Measurements from ENCODE around the gene FSD1L.

Gene FSD1L

DNA sequence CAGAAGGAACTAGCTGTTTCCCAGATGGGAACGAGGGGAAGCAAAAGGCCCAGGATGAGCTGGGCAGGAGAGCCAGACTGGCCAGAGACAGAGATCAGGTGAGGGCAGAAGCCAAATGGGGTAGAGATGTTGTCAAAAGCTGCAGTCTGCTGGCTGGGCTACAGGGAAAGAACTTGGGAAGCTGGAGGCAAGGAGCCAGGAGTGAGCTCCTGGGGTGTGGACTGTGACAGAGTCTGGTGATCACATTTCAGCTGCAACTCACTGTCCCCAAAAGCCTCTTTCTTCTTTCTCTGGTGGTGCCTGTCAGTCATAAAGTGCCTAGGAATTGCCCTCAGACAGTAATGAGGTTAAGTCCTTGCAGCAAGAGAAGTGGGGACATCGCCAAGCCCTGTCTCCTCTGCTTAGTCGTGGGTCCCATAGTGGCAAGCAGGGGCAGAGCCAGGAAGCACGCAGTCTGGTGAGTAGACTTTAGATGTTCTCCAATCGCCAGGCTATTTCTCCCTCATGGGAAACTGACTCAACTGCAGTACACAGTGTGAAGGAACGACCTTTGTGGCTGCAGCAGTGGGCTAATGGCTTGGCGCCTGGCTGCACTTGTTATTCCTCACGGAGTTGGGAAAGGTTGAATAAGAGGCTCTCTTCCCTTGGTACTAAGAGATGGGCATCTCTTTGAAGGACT is 2.5 kb upstream of the FSD1L start:
- DNase-seq (ENCODE audit: low spot score) = no peak
- no peaks in the 10 kb centered on the region for H3K9me3 Mint-ChIP-seq
- H3K27ac Mint-ChIP-seq = no peak overlapping the region
- H3K36me3 Mint-ChIP-seq (ENCODE audit: low read depth) = no peaks in the 10 kb centered on the region
- H3K4me1 Mint-ChIP-seq (ENCODE audit: low read depth) = peaks cover 22% of the 10 kb centered on the region
- H3K27me3 Mint-ChIP-seq (ENCODE audit: low read depth) = peaks cover 15% of the 10 kb centered on the region
- no peak overlapping the region for H3K4me3 Mint-ChIP-seq

- H3K27me3 Mint-ChIP-seq (ENCODE audit: low read depth) = peaks cover 18% of the 10 kb centered on the region
- peak overlapping the region; percentile 84 for H3K4me3 Mint-ChIP-seq
- H3K9me3 Mint-ChIP-seq = no peaks in the 10 kb centered on the region
- DNase-seq (ENCODE audit: low spot score) = no peak
- H3K4me1 Mint-ChIP-seq (ENCODE audit: low read depth) = peaks cover 22% of the 10 kb centered on the region
- H3K36me3 Mint-ChIP-seq (ENCODE audit: low read depth) = no peaks in the 10 kb centered on the region
- peak overlapping the region; percentile 49 for H3K27ac Mint-ChIP-seq
Measured at GRCh38 chr9:105447386-105447813, 434 bp upstream of the FSD1L start.

DNA sequence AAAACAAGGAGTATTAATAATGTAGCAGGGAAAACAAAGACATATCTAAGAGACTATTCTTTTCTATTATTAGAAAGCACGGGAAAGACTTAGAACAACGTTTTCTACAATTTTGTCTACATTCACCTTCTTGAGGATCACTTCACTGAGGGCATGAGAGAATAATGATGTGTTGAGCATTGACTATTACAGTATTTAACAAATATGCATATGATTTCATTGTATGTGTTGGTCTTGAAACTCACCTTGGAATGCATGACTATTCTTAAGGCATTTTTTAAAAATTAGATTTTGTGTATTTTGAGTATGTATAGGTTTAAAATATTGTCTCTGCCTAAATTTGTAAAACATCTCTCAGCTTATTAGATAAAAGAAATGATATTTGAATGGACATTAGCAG is 1.2 kb downstream of the FSD1L start:
- no peaks in the 10 kb centered on the region for H3K9me3 Mint-ChIP-seq
- H3K4me3 Mint-ChIP-seq = peak overlapping the region; percentile 83
- H3K36me3 Mint-ChIP-seq (ENCODE audit: low read depth) = no peaks in the 10 kb centered on the region
- peaks cover 23% of the 10 kb centered on the region for H3K4me1 Mint-ChIP-seq (ENCODE audit: low read depth)
- H3K27ac Mint-ChIP-seq = no peak overlapping the region
- H3K27me3 Mint-ChIP-seq (ENCODE audit: low read depth) = peaks cover 20% of the 10 kb centered on the region
- no peak for DNase-seq (ENCODE audit: low spot score)

GRCh38 chr9:105452185-105452584 is 4.4 kb downstream of the FSD1L start:
- H3K27ac Mint-ChIP-seq = no peak overlapping the region

DNA sequence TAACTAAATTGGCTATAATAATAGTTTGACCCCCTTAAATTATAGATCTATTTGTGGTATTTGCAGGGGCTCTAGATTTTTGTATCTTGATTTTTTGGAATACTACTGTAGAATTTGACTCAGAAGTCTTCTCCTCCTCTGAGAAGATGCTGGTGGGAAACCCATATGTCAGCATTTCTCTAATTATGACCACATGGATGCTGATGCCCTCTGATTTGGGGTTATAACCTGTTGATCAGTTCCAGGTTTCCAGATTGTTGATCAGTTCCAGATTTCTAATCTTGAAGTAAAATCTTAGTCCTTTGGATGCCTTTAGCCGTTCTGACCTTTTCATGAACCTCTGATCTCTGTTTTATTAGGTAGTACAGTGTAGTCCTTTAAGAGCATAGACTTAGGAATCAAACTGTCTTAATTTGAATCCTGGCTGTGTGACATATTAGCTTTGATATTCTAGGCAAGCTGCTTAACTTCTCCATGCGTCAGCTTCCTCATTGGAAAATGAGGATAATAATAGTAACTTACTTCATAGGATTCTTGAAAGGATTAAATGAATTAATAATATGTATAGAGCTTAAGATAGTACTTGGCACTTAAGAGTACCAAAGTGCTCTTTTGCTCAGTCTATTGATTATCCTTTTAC is 8.1 kb downstream of the FSD1L start:
- DNase-seq (ENCODE audit: low spot score) = no peak
- H3K36me3 Mint-ChIP-seq (ENCODE audit: low read depth) = peaks cover 2% of the 10 kb centered on the region
- H3K27me3 Mint-ChIP-seq (ENCODE audit: low read depth) = peaks cover 9% of the 10 kb centered on the region
- H3K9me3 Mint-ChIP-seq = peaks cover 11% of the 10 kb centered on the region
- no peak overlapping the region for H3K4me3 Mint-ChIP-seq
- no peak overlapping the region for H3K27ac Mint-ChIP-seq
- H3K4me1 Mint-ChIP-seq (ENCODE audit: low read depth) = peaks cover 2% of the 10 kb centered on the region

More at GRCh38 chr9:105452185-105452584, 4.4 kb downstream of the FSD1L start:
- no peak for DNase-seq (ENCODE audit: low spot score)
- no peaks in the 10 kb centered on the region for H3K9me3 Mint-ChIP-seq
- peaks cover 20% of the 10 kb centered on the region for H3K27me3 Mint-ChIP-seq (ENCODE audit: low read depth)
- peaks cover 21% of the 10 kb centered on the region for H3K4me1 Mint-ChIP-seq (ENCODE audit: low read depth)
- H3K4me3 Mint-ChIP-seq = no peak overlapping the region
- H3K36me3 Mint-ChIP-seq (ENCODE audit: low read depth) = no peaks in the 10 kb centered on the region

- H3K36me3 Mint-ChIP-seq (ENCODE audit: low read depth) = peaks cover 2% of the 10 kb centered on the region
- no peak overlapping the region for H3K27ac Mint-ChIP-seq
- peaks cover 11% of the 10 kb centered on the region for H3K9me3 Mint-ChIP-seq
- H3K27me3 Mint-ChIP-seq (ENCODE audit: low read depth) = no peaks in the 10 kb centered on the region
- H3K4me3 Mint-ChIP-seq = no peak overlapping the region
- DNase-seq (ENCODE audit: low spot score) = no peak
- H3K4me1 Mint-ChIP-seq (ENCODE audit: low read depth) = no peaks in the 10 kb centered on the region
Measured at GRCh38 chr9:105457560-105458294, 9.9 kb downstream of the FSD1L start.

GRCh38 chr9:105458404-105458803 is 10.6 kb downstream of the FSD1L start:
- H3K4me1 Mint-ChIP-seq (ENCODE audit: low read depth) = no peaks in the 10 kb centered on the region
- peaks cover 11% of the 10 kb centered on the region for H3K9me3 Mint-ChIP-seq
- H3K4me3 Mint-ChIP-seq = no peak overlapping the region
- DNase-seq (ENCODE audit: low spot score) = no peak
- no peak overlapping the region for H3K27ac Mint-ChIP-seq
- H3K27me3 Mint-ChIP-seq (ENCODE audit: low read depth) = no peaks in the 10 kb centered on the region
- peaks cover 2% of the 10 kb centered on the region for H3K36me3 Mint-ChIP-seq (ENCODE audit: low read depth)

GRCh38 chr9:105459336-105459735 is 11.5 kb downstream of the FSD1L start:
- H3K27ac Mint-ChIP-seq = no peak overlapping the region
- H3K4me1 Mint-ChIP-seq (ENCODE audit: low read depth) = no peaks in the 10 kb centered on the region
- no peak overlapping the region for H3K4me3 Mint-ChIP-seq
- H3K9me3 Mint-ChIP-seq = peaks cover 11% of the 10 kb centered on the region
- H3K27me3 Mint-ChIP-seq (ENCODE audit: low read depth) = no peaks in the 10 kb centered on the region
- peaks cover 2% of the 10 kb centered on the region for H3K36me3 Mint-ChIP-seq (ENCODE audit: low read depth)
- no peak for DNase-seq (ENCODE audit: low spot score)

GRCh38 chr9:105466898-105467455 is 19.1 kb downstream of the FSD1L start:
- peaks cover 4% of the 10 kb centered on the region for H3K36me3 Mint-ChIP-seq (ENCODE audit: low read depth)
- DNase-seq (ENCODE audit: low spot score) = no peak
- no peak overlapping the region for H3K4me3 Mint-ChIP-seq
- H3K27me3 Mint-ChIP-seq (ENCODE audit: low read depth) = no peaks in the 10 kb centered on the region
- no peaks in the 10 kb centered on the region for H3K9me3 Mint-ChIP-seq
- H3K4me1 Mint-ChIP-seq (ENCODE audit: low read depth) = no peaks in the 10 kb centered on the region
- H3K27ac Mint-ChIP-seq = no peak overlapping the region

DNA sequence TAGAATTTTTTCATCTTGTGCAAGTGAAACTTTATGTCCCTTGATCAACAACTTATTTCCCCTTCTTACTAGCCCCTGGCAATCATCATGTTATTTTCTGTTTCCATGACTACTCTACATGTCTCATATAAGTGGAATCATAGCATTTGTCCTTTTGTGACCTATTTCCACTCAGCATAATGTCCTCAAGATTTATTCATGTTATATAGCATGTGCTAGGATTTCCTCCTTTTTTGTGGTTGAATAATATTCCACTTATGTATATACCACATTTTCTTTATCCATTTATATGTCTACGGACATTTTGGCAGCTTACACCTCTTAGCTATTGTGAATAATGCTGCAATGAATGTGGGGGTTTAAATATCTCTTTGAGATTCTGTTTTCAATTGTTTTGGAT is 21.0 kb downstream of the FSD1L start:
- peaks cover 4% of the 10 kb centered on the region for H3K36me3 Mint-ChIP-seq (ENCODE audit: low read depth)
- H3K4me1 Mint-ChIP-seq (ENCODE audit: low read depth) = no peaks in the 10 kb centered on the region
- H3K9me3 Mint-ChIP-seq = no peaks in the 10 kb centered on the region
- no peak for DNase-seq (ENCODE audit: low spot score)
- no peak overlapping the region for H3K4me3 Mint-ChIP-seq
- no peak overlapping the region for H3K27ac Mint-ChIP-seq
- H3K27me3 Mint-ChIP-seq (ENCODE audit: low read depth) = no peaks in the 10 kb centered on the region

DNA sequence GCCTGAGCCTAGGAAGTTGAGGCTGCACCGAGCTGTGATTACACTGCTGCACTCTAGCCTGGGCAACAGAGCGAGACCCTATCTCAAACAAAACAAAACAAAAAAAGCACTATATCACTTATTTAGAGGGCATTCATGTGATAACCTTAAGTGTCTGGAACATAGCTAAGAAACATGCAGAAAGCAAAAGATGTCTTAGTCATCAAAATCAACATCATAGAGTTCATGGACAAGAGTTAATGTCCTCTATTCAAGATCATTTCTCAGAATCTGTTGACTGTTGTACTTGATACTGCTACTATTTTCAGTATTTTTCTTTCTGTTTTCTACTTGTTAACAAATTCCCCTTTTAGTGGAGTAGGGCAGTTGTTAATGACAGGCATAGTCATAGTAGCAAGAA is 25.4 kb downstream of the FSD1L start:
- no peaks in the 10 kb centered on the region for H3K9me3 Mint-ChIP-seq
- H3K4me1 Mint-ChIP-seq (ENCODE audit: low read depth) = no peaks in the 10 kb centered on the region
- no peak overlapping the region for H3K27ac Mint-ChIP-seq
- no peaks in the 10 kb centered on the region for H3K27me3 Mint-ChIP-seq (ENCODE audit: low read depth)
- peaks cover 4% of the 10 kb centered on the region for H3K36me3 Mint-ChIP-seq (ENCODE audit: low read depth)
- DNase-seq (ENCODE audit: low spot score) = no peak
- no peak overlapping the region for H3K4me3 Mint-ChIP-seq

GRCh38 chr9:105475302-105475701 is 27.5 kb downstream of the FSD1L start:
- DNase-seq (ENCODE audit: low spot score) = no peak
- Mint-ChIP-seq H3K4me1 (ENCODE audit: low read depth) (no peaks in the 10 kb centered on the region), H3K9me3 (no peaks in the 10 kb centered on the region), H3K27ac (no peak overlapping the region), H3K27me3 (ENCODE audit: low read depth) (no peaks in the 10 kb centered on the region), H3K4me3 (no peak overlapping the region), H3K36me3 (ENCODE audit: low read depth) (no peaks in the 10 kb centered on the region)

GRCh38 chr9:105479846-105480245 is 32.0 kb downstream of the FSD1L start:
- Mint-ChIP-seq H3K27ac (no peak overlapping the region), H3K4me1 (ENCODE audit: low read depth) (no peaks in the 10 kb centered on the region)
- no peak for DNase-seq (ENCODE audit: low spot score)

GRCh38 chr9:105483618-105484017 is 35.8 kb downstream of the FSD1L start:
- no peaks in the 10 kb centered on the region for H3K27me3 Mint-ChIP-seq (ENCODE audit: low read depth)
- DNase-seq (ENCODE audit: low spot score) = no peak
- H3K9me3 Mint-ChIP-seq = no peaks in the 10 kb centered on the region
- no peak overlapping the region for H3K27ac Mint-ChIP-seq
- no peaks in the 10 kb centered on the region for H3K4me1 Mint-ChIP-seq (ENCODE audit: low read depth)
- no peak overlapping the region for H3K4me3 Mint-ChIP-seq
- no peaks in the 10 kb centered on the region for H3K36me3 Mint-ChIP-seq (ENCODE audit: low read depth)

More at GRCh38 chr9:105479846-105480245, 32.0 kb downstream of the FSD1L start:
- H3K27me3 Mint-ChIP-seq (ENCODE audit: low read depth) = no peaks in the 10 kb centered on the region
- no peak overlapping the region for H3K4me3 Mint-ChIP-seq
- H3K36me3 Mint-ChIP-seq (ENCODE audit: low read depth) = no peaks in the 10 kb centered on the region
- H3K9me3 Mint-ChIP-seq = no peaks in the 10 kb centered on the region
